Stomach smooth muscle (tissue), 2 donors: ENCODE results near the gene PRDM15.
A peak's percentile ranks its signal among the peaks of the same experiment; 100 is the strongest.

ENCODE experiments used
- H3K27ac ChIP-seq: one replicate; pipeline ENCODE4 v1.7.0; 2013; ENCODE audit warnings: mild to moderate bottlenecking, low read length, inconsistent platforms
- H3K27me3 ChIP-seq, 2 donors: one replicate each; pipeline ENCODE4 v1.7.0; 2013; ENCODE audit warnings: low read length in 2 of 2; ENCODE audit not compliant: insufficient read depth in 2 of 2, control insufficient read depth in 1 of 2
- H3K36me3 ChIP-seq, 2 donors: one replicate each; pipeline ENCODE4 v1.7.0; 2013; ENCODE audit warnings: low read length in 2 of 2; ENCODE audit not compliant: control insufficient read depth in 2 of 2, insufficient read depth in 2 of 2
- H3K4me1 ChIP-seq: one replicate; pipeline ENCODE4 v1.7.0; 2013; ENCODE audit warnings: low read length; ENCODE audit not compliant: control insufficient read depth, insufficient read depth
- H3K4me3 ChIP-seq, 2 donors: one replicate each; pipeline ENCODE4 v1.7.0; 2013; ENCODE audit warnings: low read length in 2 of 2
- H3K9ac ChIP-seq, 2 donors: one replicate each; pipeline ENCODE4 v1.7.0; 2013; ENCODE audit warnings: low read length in 2 of 2, mild to moderate bottlenecking in 1 of 2
- H3K9me3 ChIP-seq, 2 donors: one replicate each; pipeline ENCODE4 v1.7.0; 2013; ENCODE audit warnings: low read length in 2 of 2; ENCODE audit not compliant: control insufficient read depth in 2 of 2
- donor health status: healthy.
- donor health status: Pancreatic carcinoma.

PRDM15 gene

DNA sequence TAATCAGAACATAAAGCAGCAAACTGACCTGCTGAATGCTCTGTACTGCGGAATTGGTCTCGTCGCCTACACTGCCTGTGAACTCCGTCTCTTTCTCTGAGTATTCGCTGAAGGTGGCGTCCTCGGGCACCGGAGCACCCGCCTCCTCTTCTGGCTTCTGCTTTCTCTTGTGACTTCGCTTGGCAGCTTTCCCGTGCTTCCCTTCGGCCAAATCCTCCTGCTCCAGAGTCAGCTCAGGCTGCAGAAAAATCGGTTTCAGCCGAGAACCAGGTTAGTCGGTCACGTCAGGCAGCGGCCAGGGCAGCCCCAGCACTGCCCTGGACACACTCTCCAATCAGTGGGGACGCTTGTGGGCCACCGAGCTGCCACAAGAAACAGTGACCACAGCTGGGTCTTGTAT is 76.5 kb downstream of the PRDM15 start:
- Histone ChIP-seq H3K27ac (no peak overlapping the region), H3K36me3 (peaks cover 4 to 12% of the 10 kb centered on the region in 2 donors), H3K9ac (peak overlapping the region in 1 of 2 donors; percentile 36), H3K4me1 (peaks cover 19% of the 10 kb centered on the region), H3K27me3 (no peaks in the 10 kb centered on the region), H3K9me3 (no peaks in the 10 kb centered on the region), H3K4me3 (peak overlapping the region in 1 of 2 donors; percentile 60)

DNA sequence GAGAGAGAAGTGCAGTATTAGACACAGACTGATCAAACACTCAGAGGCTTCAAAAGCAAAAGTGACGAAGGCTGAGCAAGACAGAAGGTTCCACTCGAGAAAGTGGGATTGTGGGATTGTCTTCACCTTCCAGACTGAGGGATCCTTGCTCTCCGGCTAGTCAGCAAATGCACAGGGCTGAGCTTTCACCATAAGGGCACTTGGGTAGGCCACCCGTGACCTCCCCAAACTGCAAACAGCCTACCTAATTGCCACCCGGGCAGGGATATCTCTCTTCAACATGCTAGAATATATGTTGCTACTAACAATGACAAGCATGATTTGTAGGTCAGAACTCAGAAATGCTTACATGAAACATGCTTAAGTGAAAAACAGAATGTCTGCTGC is 77.0 kb downstream of the PRDM15 start:
- peak overlapping the region in 1 of 2 donors; percentile 36 for H3K9ac ChIP-seq

DNA sequence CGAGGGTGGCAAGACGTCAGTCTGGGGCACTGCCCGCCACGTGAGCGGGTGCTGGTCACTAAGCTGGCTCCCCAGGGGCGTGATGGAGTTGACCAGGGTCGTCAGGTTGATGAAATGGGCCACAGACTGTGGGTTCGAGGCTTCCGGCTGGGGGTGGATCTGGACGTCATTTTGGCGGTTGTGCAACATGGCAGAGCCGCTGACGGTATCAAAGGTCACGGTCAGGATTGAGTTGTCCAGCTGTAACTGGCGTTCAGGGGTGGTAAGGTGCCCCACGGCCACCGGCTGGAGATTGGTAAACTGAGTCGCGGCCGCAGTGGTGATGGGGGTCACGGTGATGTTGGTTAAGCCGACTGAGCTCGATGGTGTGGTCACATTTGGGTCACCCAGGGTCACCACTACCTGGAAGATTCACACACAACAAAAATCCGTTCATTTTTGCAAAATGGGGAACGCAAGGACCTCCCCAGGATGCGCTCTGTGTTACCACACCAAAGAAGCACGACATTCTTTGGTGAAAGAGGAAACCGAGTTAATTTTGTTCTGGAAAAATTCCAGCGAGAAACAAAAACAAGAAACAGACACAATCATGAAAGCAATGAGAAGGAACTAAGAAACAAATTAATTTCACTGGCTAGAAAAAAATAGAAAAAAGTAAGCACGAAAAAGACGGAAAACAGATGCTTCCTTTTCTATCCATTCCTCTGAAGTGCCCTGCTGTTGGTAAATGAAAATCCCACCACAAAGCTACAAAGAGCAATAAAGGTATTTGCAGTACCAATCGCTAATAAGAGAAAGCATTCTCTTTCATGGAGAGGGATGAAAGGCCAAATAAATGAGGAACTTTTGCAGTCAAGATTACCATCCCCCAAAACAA is 77.6 kb downstream of the PRDM15 start:
- Histone ChIP-seq H3K4me1 (peaks cover 19% of the 10 kb centered on the region), H3K27ac (no peak overlapping the region), H3K9ac (no peak overlapping the region), H3K4me3 (no peak overlapping the region), H3K36me3 (peaks cover 4 to 12% of the 10 kb centered on the region in 2 donors), H3K9me3 (no peaks in the 10 kb centered on the region), H3K27me3 (no peaks in the 10 kb centered on the region)

More for the DNA sequence above, 77.0 kb downstream of the PRDM15 start:
- Histone ChIP-seq H3K27ac (no peak overlapping the region), H3K36me3 (peaks cover 4 to 12% of the 10 kb centered on the region in 2 donors), H3K9me3 (no peaks in the 10 kb centered on the region), H3K27me3 (no peaks in the 10 kb centered on the region), H3K4me1 (peaks cover 19% of the 10 kb centered on the region), H3K4me3 (peak overlapping the region in 1 of 2 donors; percentile 60)

DNA sequence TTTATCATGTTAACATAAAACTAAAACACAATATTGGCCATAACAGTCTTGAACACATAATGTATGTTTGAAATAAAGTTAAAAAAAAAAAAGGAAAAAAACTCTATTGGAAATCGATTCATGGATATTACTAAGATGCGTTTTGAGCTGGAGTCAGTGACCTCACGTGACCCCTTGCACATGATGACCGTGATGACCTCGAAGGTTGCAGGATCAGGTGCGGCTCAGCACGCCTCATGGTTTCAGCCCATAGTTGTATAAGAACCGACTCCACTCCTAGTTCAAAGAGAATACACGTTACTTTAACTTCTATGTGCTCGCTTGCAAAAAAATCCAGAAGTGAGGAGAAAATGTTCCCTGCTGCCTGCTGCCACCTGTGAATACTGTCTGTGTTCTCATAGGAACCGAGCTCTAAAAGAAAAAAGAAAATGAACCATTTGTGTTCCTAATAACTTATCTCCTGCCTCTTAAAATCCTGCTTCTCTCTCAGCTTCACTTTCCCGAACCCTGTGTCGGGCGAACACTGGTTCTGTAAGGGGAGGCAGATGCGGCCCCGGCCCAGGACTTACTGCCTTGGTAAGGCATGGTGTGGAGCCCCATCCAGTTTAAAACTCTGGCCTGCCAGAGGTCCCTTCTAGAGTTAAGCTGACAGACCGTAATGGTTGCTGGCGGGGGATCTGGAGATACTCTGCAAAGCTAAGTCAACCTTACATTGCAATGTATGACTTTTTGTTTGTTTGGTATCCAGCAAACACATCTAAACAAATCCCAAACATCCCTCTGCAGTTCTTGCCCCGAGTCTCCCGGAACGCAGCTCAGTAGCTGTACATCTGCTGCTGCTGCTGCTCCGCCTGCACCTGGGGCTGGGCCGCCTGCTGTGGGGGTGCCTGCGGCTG is 78.5 kb downstream of the PRDM15 start:
- peak overlapping the region; percentile 11 for H3K27ac ChIP-seq
- H3K36me3 ChIP-seq: peaks cover 4 to 12% of the 10 kb centered on the region in 2 donors
- H3K27me3 ChIP-seq: no peaks in the 10 kb centered on the region
- no peaks in the 10 kb centered on the region for H3K9me3 ChIP-seq
- no peak overlapping the region for H3K4me3 ChIP-seq
- H3K4me1 ChIP-seq: peaks cover 19% of the 10 kb centered on the region
- no peak overlapping the region for H3K9ac ChIP-seq

DNA sequence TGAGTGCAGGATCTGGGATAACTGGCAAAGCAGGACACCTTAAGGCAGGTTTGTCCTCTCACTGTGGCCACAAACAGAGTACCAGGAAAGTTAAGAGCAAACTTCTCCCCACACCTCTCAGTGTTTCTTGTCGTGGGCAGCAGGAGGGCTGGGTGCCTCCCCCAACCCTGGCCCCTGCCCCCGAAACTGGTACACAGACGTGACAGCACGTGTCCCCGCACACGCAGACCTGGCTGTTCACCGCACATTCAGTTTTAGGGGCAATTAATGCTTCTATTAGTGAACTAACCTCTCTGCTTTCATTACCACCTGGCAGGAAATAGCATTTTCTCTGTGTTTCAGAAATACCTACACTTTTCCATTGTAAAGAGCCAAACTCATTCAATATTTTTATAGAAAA is 79.4 kb downstream of the PRDM15 start:
- no peak overlapping the region for H3K27ac ChIP-seq
- H3K27me3 ChIP-seq: no peaks in the 10 kb centered on the region
- no peaks in the 10 kb centered on the region for H3K9me3 ChIP-seq
- no peak overlapping the region for H3K9ac ChIP-seq
- peaks cover 19% of the 10 kb centered on the region for H3K4me1 ChIP-seq
- peaks cover 4 to 12% of the 10 kb centered on the region in 2 donors for H3K36me3 ChIP-seq
- H3K4me3 ChIP-seq: no peak overlapping the region

DNA sequence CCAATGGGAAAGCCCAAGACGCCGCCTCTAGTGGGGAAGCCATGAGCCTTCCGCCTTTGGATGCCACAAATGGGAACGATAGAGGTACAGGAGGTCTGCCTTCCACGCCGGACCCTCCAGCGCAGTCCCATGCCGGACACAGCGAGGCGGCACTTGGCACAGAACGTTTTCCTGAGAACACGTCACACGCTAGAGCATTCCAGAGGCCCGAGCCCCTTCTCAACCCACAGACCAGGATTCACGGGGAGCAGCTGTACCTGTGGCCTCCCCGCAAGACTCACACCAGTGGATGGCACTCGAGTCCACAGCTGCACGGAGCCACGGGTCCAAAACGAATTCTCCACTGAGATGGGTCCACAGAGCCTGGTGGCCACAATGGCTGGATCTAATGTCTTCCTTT is 80.8 kb downstream of the PRDM15 start:
- Histone ChIP-seq H3K36me3 (peaks cover 4 to 12% of the 10 kb centered on the region in 2 donors), H3K4me3 (no peak overlapping the region)

DNA sequence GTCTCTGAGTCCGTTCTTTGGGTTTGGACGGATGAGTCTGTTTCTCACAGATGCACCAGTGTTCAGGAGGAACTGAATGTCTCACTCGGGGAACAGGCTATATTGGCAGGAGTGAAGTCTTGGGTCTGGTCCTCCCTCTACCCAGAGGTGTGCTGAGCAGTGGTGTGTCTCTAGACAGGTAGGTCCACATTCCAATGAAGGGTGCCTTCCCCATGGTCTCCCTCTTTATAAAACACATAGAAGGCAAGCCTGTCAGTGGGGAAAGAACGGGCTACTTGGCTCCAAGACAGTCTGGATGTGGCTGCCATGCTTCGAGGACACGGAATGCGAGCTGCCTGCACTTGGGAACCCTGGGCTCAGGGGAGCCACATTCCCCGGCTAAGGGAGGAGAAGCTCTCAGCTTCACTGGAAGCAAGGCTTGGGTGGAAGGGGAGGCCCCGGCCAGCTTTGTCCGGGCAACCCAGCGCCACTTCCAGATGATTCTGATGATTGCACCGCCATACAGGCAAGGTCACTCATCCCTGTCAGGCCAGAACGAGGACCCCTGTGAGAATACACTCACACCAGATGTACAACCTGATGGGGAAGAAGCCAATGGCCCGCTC is 82.6 kb downstream of the PRDM15 start:
- Histone ChIP-seq H3K27me3 (no peaks in the 10 kb centered on the region), H3K36me3 (peaks cover 4 to 12% of the 10 kb centered on the region in 2 donors), H3K4me1 (peaks cover 5% of the 10 kb centered on the region), H3K4me3 (no peak overlapping the region), H3K9ac (no peak overlapping the region), H3K9me3 (peaks cover 0 to 4% of the 10 kb centered on the region in 2 donors), H3K27ac (no peak overlapping the region)

More for the DNA sequence above, 80.8 kb downstream of the PRDM15 start:
- peaks cover 16% of the 10 kb centered on the region for H3K4me1 ChIP-seq
- H3K9me3 ChIP-seq: no peaks in the 10 kb centered on the region
- H3K27me3 ChIP-seq: no peaks in the 10 kb centered on the region
- H3K9ac ChIP-seq: no peak overlapping the region
- H3K27ac ChIP-seq: no peak overlapping the region

DNA sequence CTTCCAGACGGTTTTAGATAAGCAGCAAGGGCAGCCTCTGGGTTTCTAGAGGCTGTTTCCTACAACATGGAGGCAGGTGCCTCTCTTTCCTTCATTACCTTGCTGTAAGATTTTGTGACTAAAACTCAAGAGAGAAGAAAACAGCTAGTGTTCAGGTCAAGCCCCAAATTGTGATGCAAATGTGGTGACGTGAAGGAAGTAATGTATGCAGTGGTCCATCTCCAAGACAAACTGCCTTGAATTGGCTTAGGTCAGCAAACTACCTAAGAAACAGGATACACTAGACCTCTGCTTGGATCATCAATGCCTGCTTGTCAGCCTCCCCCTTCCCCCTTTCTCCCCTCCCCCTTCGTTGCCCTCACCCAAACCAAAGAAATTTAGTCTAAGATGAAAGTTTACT is 83.4 kb downstream of the PRDM15 start:
- Histone ChIP-seq H3K27ac (no peak overlapping the region), H3K4me3 (no peak overlapping the region), H3K9me3 (peaks cover 0 to 4% of the 10 kb centered on the region in 2 donors), H3K36me3 (peaks cover 4 to 7% of the 10 kb centered on the region in 2 donors), H3K9ac (no peak overlapping the region), H3K27me3 (no peaks in the 10 kb centered on the region), H3K4me1 (no peaks in the 10 kb centered on the region)

DNA sequence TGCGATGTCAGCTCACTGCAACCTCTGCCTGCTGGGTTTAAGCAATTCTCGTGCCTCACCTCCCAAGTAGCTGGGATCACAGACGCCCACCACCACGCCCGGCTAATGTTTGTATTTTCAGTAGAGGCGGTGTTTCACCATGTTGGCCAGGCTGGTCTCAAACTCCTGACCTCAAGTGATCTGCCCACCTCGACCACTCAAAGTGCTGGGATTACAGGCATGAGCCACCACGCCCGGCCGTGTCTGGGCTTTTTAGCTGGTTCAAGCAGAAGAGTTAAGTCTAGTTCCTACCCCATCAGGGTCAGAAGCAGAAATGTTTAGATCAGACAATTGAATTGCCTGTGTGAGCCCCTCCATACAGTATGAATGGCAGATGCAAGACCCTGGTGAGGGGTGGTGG is 84.5 kb downstream of the PRDM15 start:
- Histone ChIP-seq H3K9ac (no peak overlapping the region), H3K36me3 (peaks cover 4 to 6% of the 10 kb centered on the region in 2 donors), H3K27ac (no peak overlapping the region), H3K4me1 (no peaks in the 10 kb centered on the region), H3K4me3 (no peak overlapping the region), H3K27me3 (peaks cover 0 to 3% of the 10 kb centered on the region in 2 donors), H3K9me3 (peaks cover 0 to 4% of the 10 kb centered on the region in 2 donors)

DNA sequence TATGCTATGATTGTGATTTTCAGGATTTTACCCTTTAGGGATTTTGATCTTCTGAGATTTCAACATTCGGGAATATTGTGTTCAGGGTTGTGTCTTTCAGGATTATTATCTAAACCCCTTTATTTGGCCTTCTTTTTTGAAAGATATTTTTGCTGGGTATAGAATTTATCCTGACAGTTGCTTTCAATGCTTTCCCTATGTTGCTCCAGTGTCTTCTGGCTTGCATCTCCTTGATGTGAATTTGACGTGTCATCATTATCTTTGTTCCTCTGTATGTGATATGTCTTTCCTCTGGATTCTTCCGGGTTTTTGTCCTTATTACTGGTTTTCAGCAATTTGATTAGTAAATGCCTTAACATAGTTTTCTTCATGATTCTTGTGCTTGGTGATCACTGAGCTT is 86.4 kb downstream of the PRDM15 start:
- Histone ChIP-seq H3K27ac (no peak overlapping the region), H3K9ac (no peak overlapping the region), H3K36me3 (no peaks in the 10 kb centered on the region), H3K9me3 (peaks cover 0 to 4% of the 10 kb centered on the region in 2 donors), H3K4me1 (no peaks in the 10 kb centered on the region), H3K4me3 (no peak overlapping the region), H3K27me3 (peaks cover 0 to 3% of the 10 kb centered on the region in 2 donors)
